T-helper 17 cell (primary cell): Measurements from ENCODE around the gene ANKRD33B. TPM values are rescaled to one million over a fixed set of nuclear protein-coding genes. Genes with fewer than 3 reads are reported as not detected.
"Not testable (repeated sequence)": the region's sequence is repeated elsewhere in the genome, so short reads cannot be mapped to it uniquely, and the experiment has no call there.

Source experiments
- ATAC-seq: fragments of 150-1000 bp; cut with Tn5 transposase; 2 replicates; pipeline ENCODE4 v1.10.0; 2021; ENCODE audit warnings: mild to moderate bottlenecking, moderate library complexity
- DNase-seq, 3 donors: peaks; one replicate each; pipeline versions ENCODE4 v3.0.0 to v3.0.0-alpha.2; 2020 to 2021
- H3K9me3 ChIP-seq: one replicate; pipeline ENCODE4 v1.7.0; 2013; ENCODE audit warnings: low read length, mild to moderate bottlenecking; ENCODE audit not compliant: control insufficient read depth, poor library complexity, severe bottlenecking
- H3K27ac Mint-ChIP-seq: one replicate; pipeline ENCODE4 v1.8.0; 2022; ENCODE audit warnings: mild to moderate bottlenecking, moderate library complexity, mixed read lengths
- H3K27me3 Mint-ChIP-seq: one replicate; pipeline ENCODE4 v1.8.0; 2022; ENCODE audit warnings: mixed read lengths
- H3K36me3 Mint-ChIP-seq: one replicate; pipeline ENCODE4 v1.8.0; 2022; ENCODE audit warnings: low read depth, mixed read lengths
- H3K4me1 Mint-ChIP-seq: one replicate; pipeline ENCODE4 v1.8.0; 2022; ENCODE audit warnings: mild to moderate bottlenecking, mixed read lengths
- H3K4me3 Mint-ChIP-seq: one replicate; pipeline ENCODE4 v1.8.0; 2022; ENCODE audit warnings: mild to moderate bottlenecking, moderate library complexity, mixed read lengths
- total RNA-seq, 4 donors: library from RNA in 2 of 4; stranded (reverse) in 2 of 4; gene quantifications; one replicate each; pipeline ENCODE4 v1.2.3 and lab custom pipeline; 2022 to 2026

The ANKRD33B gene
- total RNA-seq, result 10 to 100 TPM in 1 of 2 donors, 1 to 10 TPM in 1; 5.3 to 13.9 TPM
- total RNA-seq (lab: John Stamatoyannopoulos, UW), result 8.1 to 9.6 reads per million in 2 donors

- Mint-ChIP-seq H3K36me3 (no peaks in the 10 kb centered on the region), H3K4me3 (peak within 1 kb of the TSS; percentile 93), H3K27me3 (peaks cover 6% of the 10 kb centered on the region), H3K27ac (peak within 1 kb of the TSS; percentile 90), H3K4me1 (peaks cover 17% of the 10 kb centered on the region)
- H3K9me3 ChIP-seq, result no peaks in the 10 kb centered on the region
- DNase-seq, result peak; percentile 74 to 76 (median 75)
- peak; percentile 88 for ATAC-seq
These were observed at the start of gene ANKRD33B for GRCh38 chr5:10563945-10564837. ANKRD33B (plus strand) TSS chr5:10564070; CDS start chr5:10564468, 398 bp downstream.

DNA sequence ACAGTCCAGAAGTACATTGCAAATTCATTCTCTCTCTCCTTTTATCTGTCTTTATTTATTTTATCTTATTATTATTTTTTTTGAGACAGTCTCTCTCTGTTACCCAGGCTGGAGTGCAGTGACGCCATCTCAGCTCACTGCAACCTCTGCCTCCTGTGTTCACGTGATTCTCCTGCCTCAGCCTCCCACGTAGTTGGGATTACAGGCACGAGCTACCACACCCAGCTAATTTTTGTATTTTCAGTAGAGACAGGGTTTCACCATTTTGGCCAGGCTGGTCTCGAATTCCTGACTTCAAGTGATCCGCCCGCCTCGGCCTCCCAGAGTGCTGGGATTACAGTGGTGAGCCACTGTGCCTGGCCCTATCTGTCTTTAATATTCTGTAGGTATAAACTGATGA, 49.3 kb upstream of the ANKRD33B start:
- not testable (repeated sequence) for DNase-seq, H3K9me3 ChIP-seq, H3K4me1 Mint-ChIP-seq, H3K4me3 Mint-ChIP-seq, H3K36me3 Mint-ChIP-seq, H3K27ac Mint-ChIP-seq, ATAC-seq, H3K27me3 Mint-ChIP-seq

DNA sequence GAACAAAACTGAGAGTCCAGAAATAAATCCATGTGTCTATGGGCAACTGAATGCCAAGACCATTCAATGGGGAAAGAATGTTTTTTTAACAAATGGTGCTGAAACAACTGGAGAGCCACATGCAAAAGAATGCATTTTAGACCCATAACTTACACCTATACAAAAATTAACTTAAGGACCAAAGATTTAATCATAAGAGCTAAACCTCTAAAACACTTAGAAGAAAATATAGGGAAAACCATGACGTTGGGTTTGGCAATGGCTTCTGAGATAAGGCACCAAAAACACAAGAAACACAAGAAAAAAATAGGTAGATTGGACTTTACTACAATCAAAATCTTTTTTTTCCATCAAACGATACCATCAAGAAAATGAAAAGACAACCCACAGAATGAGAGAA, 48.4 kb upstream of the ANKRD33B start:
- DNase-seq (no peak), ATAC-seq (no peak)
- peaks cover 2% of the 10 kb centered on the region for H3K4me1 Mint-ChIP-seq
- H3K27me3 Mint-ChIP-seq, result peaks cover 6% of the 10 kb centered on the region
- H3K9me3 ChIP-seq, result no peaks in the 10 kb centered on the region
- no peak overlapping the region for H3K4me3 Mint-ChIP-seq
- no peak overlapping the region for H3K27ac Mint-ChIP-seq
- H3K36me3 Mint-ChIP-seq, result no peaks in the 10 kb centered on the region

- DNase-seq (no peak), ATAC-seq (no peak)
- no peaks in the 10 kb centered on the region for H3K9me3 ChIP-seq
- no peak overlapping the region for H3K27ac Mint-ChIP-seq
- peaks cover 2% of the 10 kb centered on the region for H3K4me1 Mint-ChIP-seq
- peaks cover 2% of the 10 kb centered on the region for H3K27me3 Mint-ChIP-seq
- no peak overlapping the region for H3K4me3 Mint-ChIP-seq
- no peaks in the 10 kb centered on the region for H3K36me3 Mint-ChIP-seq
These were observed 45.5 kb upstream of the ANKRD33B start for GRCh38 chr5:10518347-10518746.

GRCh38 chr5:10519729-10520128, 44.1 kb upstream of the ANKRD33B start:
- Mint-ChIP-seq H3K36me3 (no peaks in the 10 kb centered on the region), H3K27me3 (peaks cover 2% of the 10 kb centered on the region), H3K27ac (no peak overlapping the region), H3K4me1 (peaks cover 2% of the 10 kb centered on the region), H3K4me3 (no peak overlapping the region)
- H3K9me3 ChIP-seq, result no peaks in the 10 kb centered on the region
- no peak for DNase-seq
- no peak for ATAC-seq

- DNase-seq (no peak), ATAC-seq (no peak)
- H3K4me1 Mint-ChIP-seq, result peaks cover 2% of the 10 kb centered on the region
- no peak overlapping the region for H3K4me3 Mint-ChIP-seq
- H3K9me3 ChIP-seq, result no peaks in the 10 kb centered on the region
- H3K27ac Mint-ChIP-seq, result peak overlapping the region; percentile 51
- no peaks in the 10 kb centered on the region for H3K36me3 Mint-ChIP-seq
- peaks cover 5% of the 10 kb centered on the region for H3K27me3 Mint-ChIP-seq
These were observed 43.2 kb upstream of the ANKRD33B start for GRCh38 chr5:10520706-10521105.

- ATAC-seq (no peak), DNase-seq (no peak)
- no peaks in the 10 kb centered on the region for H3K9me3 ChIP-seq
- no peak overlapping the region for H3K4me3 Mint-ChIP-seq
- H3K27me3 Mint-ChIP-seq, result peaks cover 12% of the 10 kb centered on the region
- H3K36me3 Mint-ChIP-seq, result no peaks in the 10 kb centered on the region
- no peak overlapping the region for H3K27ac Mint-ChIP-seq
- peaks cover 4% of the 10 kb centered on the region for H3K4me1 Mint-ChIP-seq
These were observed 42.2 kb upstream of the ANKRD33B start for GRCh38 chr5:10521466-10522223.

GRCh38 chr5:10522224-10522611, 41.7 kb upstream of the ANKRD33B start:
- ATAC-seq (no peak), DNase-seq (no peak)
- peaks cover 12% of the 10 kb centered on the region for H3K27me3 Mint-ChIP-seq
- no peaks in the 10 kb centered on the region for H3K36me3 Mint-ChIP-seq
- H3K4me1 Mint-ChIP-seq, result peaks cover 4% of the 10 kb centered on the region
- no peak overlapping the region for H3K4me3 Mint-ChIP-seq
- H3K27ac Mint-ChIP-seq, result no peak overlapping the region
- no peaks in the 10 kb centered on the region for H3K9me3 ChIP-seq

DNA sequence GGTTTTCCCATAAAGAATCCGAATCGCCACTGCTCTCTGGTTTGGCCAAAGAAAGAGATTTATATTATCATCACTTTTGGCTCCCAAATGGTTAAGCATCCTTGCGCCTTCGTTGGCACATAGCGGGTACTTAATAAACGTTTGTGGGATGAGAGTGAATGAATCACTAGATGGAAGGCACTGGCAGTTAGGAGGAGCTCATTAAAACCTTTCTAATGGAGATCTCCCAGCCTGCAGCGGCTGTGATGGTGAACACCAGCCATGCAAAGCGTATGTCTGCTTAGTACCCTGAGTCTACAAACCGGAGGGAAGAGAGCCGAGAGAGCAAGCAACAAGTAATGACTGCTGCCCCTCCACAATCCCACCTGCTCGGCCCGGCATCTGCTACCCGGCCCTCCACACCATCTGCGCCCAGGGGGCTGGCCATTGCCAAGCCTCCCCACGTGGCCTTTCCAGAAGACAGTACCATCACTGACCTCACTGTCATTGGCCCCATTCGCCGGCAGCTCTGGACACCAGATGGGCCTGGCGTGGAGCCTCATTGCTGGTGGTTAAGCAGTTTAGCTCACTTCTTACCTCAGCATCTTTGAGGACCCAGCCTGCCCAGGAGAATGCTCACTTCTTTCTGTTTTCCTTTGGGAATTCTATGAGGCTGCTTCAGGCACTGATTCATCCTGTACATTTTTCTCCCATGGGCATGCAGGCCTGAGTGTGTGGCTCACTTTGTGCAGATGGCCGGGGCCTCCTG, 39.3 kb upstream of the ANKRD33B start:
- H3K4me3 Mint-ChIP-seq, result no peak overlapping the region
- ATAC-seq (no peak), DNase-seq (no peak)
- H3K4me1 Mint-ChIP-seq, result peaks cover 4% of the 10 kb centered on the region
- no peak overlapping the region for H3K27ac Mint-ChIP-seq
- H3K27me3 Mint-ChIP-seq, result peaks cover 16% of the 10 kb centered on the region
- no peaks in the 10 kb centered on the region for H3K36me3 Mint-ChIP-seq
- no peaks in the 10 kb centered on the region for H3K9me3 ChIP-seq

DNA sequence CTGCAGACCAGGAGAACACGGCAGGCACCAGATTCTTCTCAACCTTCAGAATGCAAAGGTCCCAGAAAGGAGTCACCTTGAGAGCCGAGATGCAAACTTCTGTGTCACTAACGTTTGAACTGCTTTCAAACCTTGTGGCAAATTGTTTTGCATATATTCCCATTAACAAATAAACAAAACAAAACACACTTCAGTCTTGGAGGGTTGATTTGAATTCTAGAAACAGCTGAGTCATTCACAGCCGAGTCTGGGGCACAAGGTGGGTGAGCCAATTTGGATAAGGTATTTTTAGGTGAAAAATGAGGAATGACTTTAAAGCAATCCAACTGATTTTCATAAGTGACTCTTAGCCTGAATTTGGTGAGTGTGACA, 38.8 kb upstream of the ANKRD33B start:
- ATAC-seq, result no peak
- H3K4me1 Mint-ChIP-seq, result peaks cover 4% of the 10 kb centered on the region
- DNase-seq, result no peak

DNA sequence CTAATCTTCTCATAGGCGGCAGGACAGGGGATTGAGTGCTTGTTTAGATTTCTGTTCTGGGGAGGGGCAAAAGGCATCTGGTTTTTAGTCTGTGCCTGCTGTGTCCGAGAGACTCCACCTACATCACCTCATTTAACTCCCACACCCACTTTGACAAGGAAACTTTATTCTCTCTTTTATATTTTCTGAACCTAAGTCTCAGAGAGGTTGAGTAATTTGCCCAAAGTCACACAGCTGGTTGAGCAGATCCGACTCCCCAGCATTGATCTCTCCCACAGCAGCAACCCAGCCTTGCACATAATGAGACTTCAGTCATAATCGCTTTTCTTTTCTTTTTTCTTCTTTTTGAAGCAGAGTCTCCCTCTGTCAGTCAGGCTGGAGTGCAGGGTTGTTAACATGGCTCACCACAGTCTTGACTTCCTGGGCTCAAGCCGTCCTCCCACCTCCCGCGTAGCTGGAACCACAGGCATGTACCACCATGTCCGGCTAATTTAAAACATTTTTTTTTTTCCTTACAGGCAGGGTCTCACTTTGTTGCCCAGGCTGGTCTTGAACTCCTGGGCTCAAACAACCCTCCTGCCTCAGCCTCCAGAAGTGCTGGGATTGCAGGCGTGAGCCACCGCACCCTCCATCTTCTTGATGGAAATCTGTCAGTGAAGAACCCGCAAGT, 36.5 kb upstream of the ANKRD33B start:
- peaks cover 27% of the 10 kb centered on the region for H3K27me3 Mint-ChIP-seq
- H3K9me3 ChIP-seq, result no peaks in the 10 kb centered on the region
- no peak overlapping the region for H3K4me3 Mint-ChIP-seq
- H3K4me1 Mint-ChIP-seq, result peaks cover 4% of the 10 kb centered on the region
- no peaks in the 10 kb centered on the region for H3K36me3 Mint-ChIP-seq
- no peak for ATAC-seq
- H3K27ac Mint-ChIP-seq, result no peak overlapping the region
- no peak for DNase-seq

More for the DNA sequence above, 38.8 kb upstream of the ANKRD33B start:
- H3K27ac Mint-ChIP-seq, result no peak overlapping the region
- H3K27me3 Mint-ChIP-seq, result peaks cover 16% of the 10 kb centered on the region
- H3K9me3 ChIP-seq, result no peaks in the 10 kb centered on the region
- no peaks in the 10 kb centered on the region for H3K36me3 Mint-ChIP-seq
- H3K4me3 Mint-ChIP-seq, result no peak overlapping the region

GRCh38 chr5:10528056-10528816, 35.6 kb upstream of the ANKRD33B start:
- ATAC-seq (no peak), DNase-seq (no peak)
- H3K9me3 ChIP-seq, result no peaks in the 10 kb centered on the region
- H3K4me1 Mint-ChIP-seq, result peaks cover 6% of the 10 kb centered on the region
- H3K4me3 Mint-ChIP-seq, result no peak overlapping the region
- H3K27me3 Mint-ChIP-seq, result peaks cover 34% of the 10 kb centered on the region
- no peak overlapping the region for H3K27ac Mint-ChIP-seq
- H3K36me3 Mint-ChIP-seq, result no peaks in the 10 kb centered on the region
